ENCODE data around the gene SUSD2.

- TF ChIP-seq SIRT6 (IDR thresholded peaks at IDR 0.05; ENCODE audit: low read depth, low read length) (no peak), BHLHE40 (IDR thresholded peaks at IDR 0.05; ENCODE audit: low read length) (no peak), UBTF (IDR thresholded peaks at IDR 0.05; ENCODE audit: borderline replicate concordance in 1 of 2, low read depth in 2 of 2, low read length in 2 of 2) (no peak), XRCC4 (IDR thresholded peaks at IDR 0.05; ENCODE audit: extremely low read depth, insufficient read depth, insufficient read length) (no peak), NRF1 (conservative IDR thresholded peaks at IDR 0.05 in 1 of 2, IDR thresholded peaks at IDR 0.05 in 1 of 2) (no peak), CTCF (IDR thresholded peaks at IDR 0.05 in 2 of 3, conservative IDR thresholded peaks at IDR 0.05 in 1 of 3; ENCODE audit: insufficient read depth in 2 of 3, low read depth in 1 of 3, low read length in 3 of 3) (no peak), TEAD4 (IDR thresholded peaks at IDR 0.05; ENCODE audit: low read length) (no peak), TEAD4 (CRISPR knock-in tag; IDR thresholded peaks at IDR 0.05; ENCODE audit: borderline replicate concordance) (no peak), RERE (CRISPR knock-in tag; IDR thresholded peaks at IDR 0.05; ENCODE audit: borderline replicate concordance) (no peak), ZBTB49 (CRISPR knock-in tag; IDR thresholded peaks at IDR 0.05; ENCODE audit: borderline replicate concordance) (no peak)
Measured at GRCh38 chr22:24166811-24167210, 14.5 kb upstream of the SUSD2 start.
